IMR-90 (cell line): ENCODE results near the gene EYS. TPM values are rescaled to one million over a fixed set of nuclear protein-coding genes. Genes with fewer than 3 reads are reported as not detected.

ENCODE experiments used
- ATAC-seq: fragments of 200-7000 bp; cut with Tn5 transposase; 2 replicates; pipeline ENCODE4 v1.9.1; 2020; ENCODE audit warnings: low read depth, mild to moderate bottlenecking, moderate library complexity
- BruUV-seq: library from RNA; stranded (reverse); fragments of 400-500 nt; replicated peaks from 2 replicates; lab custom pipeline; 2021; lab: Mats Ljungman, UMichigan
- CTCF ChIA-PET: fragments of 300-600 bp; formaldehyde crosslinking; extraction: SDS; loops from one replicate; lab custom pipeline; 2021; ENCODE audit warnings: antibody characterized with exemption; lab: Yijun Ruan, JAX
- POLR2A ChIA-PET: fragments of 300-600 bp; sonication (Branson Sonifier 250); formaldehyde crosslinking; loops from one replicate; lab custom pipeline; 2022; ENCODE audit warnings: antibody characterized with exemption; ENCODE audit not compliant: unreplicated experiment; lab: Charles Lee
- DNase-seq: peaks from one replicate; pipeline ENCODE4 v3.0.0; 2013
- H2AFZ ChIP-seq: replicated peaks from 2 replicates; pipeline ENCODE3; 2013; ENCODE audit warnings: low read length, mild to moderate bottlenecking; ENCODE audit not compliant: poor library complexity
- H2AK5ac ChIP-seq: 2 replicates; pipeline ENCODE4 v1.6.1; 2013; ENCODE audit warnings: low read depth, low read length, inconsistent platforms
- H2AK9ac ChIP-seq: replicated peaks from 2 replicates; pipeline ENCODE3; 2013; ENCODE audit warnings: mild to moderate bottlenecking, low read depth, low read length, moderate library complexity; ENCODE audit not compliant: poor library complexity
- H2BK120ac ChIP-seq: 2 replicates; pipeline ENCODE4 v1.6.1; 2013; ENCODE audit warnings: low read depth, low read length, inconsistent platforms
- H2BK15ac ChIP-seq: 3 replicates; pipeline ENCODE4 v1.6.1; 2013; ENCODE audit warnings: low read depth, low read length, inconsistent platforms
- H2BK20ac ChIP-seq: 2 replicates; pipeline ENCODE4 v1.6.1; 2013; ENCODE audit warnings: low read depth, mild to moderate bottlenecking, inconsistent platforms, low read length, moderate library complexity
- H2BK5ac ChIP-seq: 2 replicates; pipeline ENCODE4 v1.6.1; 2013; ENCODE audit warnings: mild to moderate bottlenecking, low read depth, low read length, inconsistent platforms; ENCODE audit not compliant: poor library complexity, severe bottlenecking
- H3K14ac ChIP-seq: replicated peaks from 2 replicates; pipeline ENCODE4 v1.6.1; 2013; ENCODE audit warnings: low read depth, low read length, inconsistent platforms
- H3K18ac ChIP-seq: 2 replicates; pipeline ENCODE4 v1.6.1; 2013; ENCODE audit warnings: low read depth, low read length, control low read depth
- H3K23ac ChIP-seq: 2 replicates; pipeline ENCODE4 v1.6.1; 2013; ENCODE audit warnings: low read depth, low read length, inconsistent platforms
- H3K27ac ChIP-seq: 2 replicates; pipeline ENCODE4 v1.5.1; 2013; ENCODE audit warnings: mild to moderate bottlenecking, control low read depth, low read length; ENCODE audit not compliant: insufficient read depth
- H3K27me3 ChIP-seq: 2 replicates; pipeline ENCODE4 v1.6.1; 2013; ENCODE audit warnings: low read length; ENCODE audit not compliant: control insufficient read depth, insufficient read depth
- H3K36me3 ChIP-seq: 2 replicates; pipeline ENCODE4 v1.6.1; 2013; ENCODE audit warnings: low read length, mixed read lengths; ENCODE audit not compliant: control insufficient read depth, insufficient read depth
- H3K4ac ChIP-seq: 2 replicates; pipeline ENCODE4 v1.6.1; 2013; ENCODE audit warnings: low read depth, low read length, inconsistent platforms
- H3K4me1 ChIP-seq: 2 replicates; pipeline ENCODE4 v1.6.1; 2013; ENCODE audit warnings: low read length, mixed read lengths; ENCODE audit not compliant: control insufficient read depth, insufficient read depth
- H3K4me2 ChIP-seq: 2 replicates; pipeline ENCODE4 v1.6.1; 2013; ENCODE audit warnings: low read depth, mild to moderate bottlenecking, control low read depth, low read length, moderate library complexity
- H3K4me3 ChIP-seq: 2 replicates; pipeline ENCODE4 v1.5.1; 2013; ENCODE audit warnings: low read depth, mild to moderate bottlenecking, control low read depth, low read length, moderate library complexity; ENCODE audit not compliant: insufficient read depth
- H3K56ac ChIP-seq: 2 replicates; pipeline ENCODE4 v1.6.1; 2013; ENCODE audit warnings: low read length, inconsistent platforms; ENCODE audit not compliant: insufficient read depth; ENCODE audit errors: extremely low read depth
- H3K79me1 ChIP-seq, 2 experiments: 2 replicates each; pipeline ENCODE4 v1.6.1; 2013; ENCODE audit warnings: low read length in 2 of 2, inconsistent platforms in 1 of 2, low read depth in 1 of 2
- H3K9ac ChIP-seq: 2 replicates; pipeline ENCODE4 v1.6.1; 2013; ENCODE audit warnings: low read depth, low read length, control low read depth
- H3K9me1 ChIP-seq: 2 replicates; pipeline ENCODE4 v1.6.1; 2013; ENCODE audit warnings: low read length, inconsistent platforms; ENCODE audit not compliant: insufficient read depth
- H3K9me3 ChIP-seq: 2 replicates; pipeline ENCODE4 v1.6.1; 2013; ENCODE audit warnings: low read length; ENCODE audit not compliant: control insufficient read depth, insufficient read depth
- H4K20me1 ChIP-seq: 2 replicates; pipeline ENCODE4 v1.6.1; 2013; ENCODE audit warnings: low read length, inconsistent platforms; ENCODE audit not compliant: insufficient read depth
- H4K5ac ChIP-seq: 2 replicates; pipeline ENCODE4 v1.6.1; 2013; ENCODE audit warnings: mild to moderate bottlenecking, low read depth, low read length, control low read depth
- H4K8ac ChIP-seq, 2 experiments: 2 replicates each; pipeline ENCODE4 v1.6.1; 2013; ENCODE audit warnings: low read depth in 2 of 2, low read length in 2 of 2, control low read depth in 1 of 2, inconsistent platforms in 1 of 2
- H4K91ac ChIP-seq: 2 replicates; pipeline ENCODE4 v1.6.1; 2013; ENCODE audit warnings: low read depth, low read length, inconsistent platforms; ENCODE audit not compliant: insufficient read depth
- BHLHE40 ChIP-seq: fragments of 150-350 bp; IDR thresholded peaks from 2 replicates; pipeline ENCODE4 v1.6.1; 2016; ENCODE audit warnings: mild to moderate bottlenecking, low read depth, low read length
- CEBPB ChIP-seq: IDR thresholded peaks from 2 replicates; pipeline ENCODE4 v1.6.1; 2012; ENCODE audit warnings: low read depth, low read length, improper control_type of control experiment
- CHD1 ChIP-seq: IDR thresholded peaks from 2 replicates; pipeline ENCODE4 v1.6.1; 2012; ENCODE audit warnings: low read depth, low read length, improper control_type of control experiment
- ELK1 ChIP-seq: fragments of 150-350 bp; IDR thresholded peaks from 2 replicates; pipeline ENCODE4 v1.6.1; 2016; ENCODE audit warnings: low read depth, mild to moderate bottlenecking, low read length, moderate library complexity, borderline replicate concordance
- FOS ChIP-seq: fragments of 150-350 bp; IDR thresholded peaks from 2 replicates; pipeline ENCODE4 v1.6.1; 2016; ENCODE audit warnings: low read depth, low read length
- MAFK ChIP-seq: IDR thresholded peaks from 2 replicates; pipeline ENCODE4 v1.6.1; 2012; ENCODE audit warnings: low read depth, low read length, improper control_type of control experiment
- MAZ ChIP-seq: IDR thresholded peaks from 2 replicates; pipeline ENCODE4 v1.6.1; 2012; ENCODE audit warnings: low read depth, mild to moderate bottlenecking, low read length, improper control_type of control experiment, moderate library complexity, borderline replicate concordance
- MXI1 ChIP-seq: IDR thresholded peaks from 2 replicates; pipeline ENCODE4 v1.6.1; 2012; ENCODE audit warnings: low read depth, mild to moderate bottlenecking, low read length, moderate library complexity, borderline replicate concordance
- NFE2L2 ChIP-seq: fragments of 150-350 bp; IDR thresholded peaks from 2 replicates; pipeline ENCODE4 v1.6.1; 2016; ENCODE audit warnings: low read depth, mild to moderate bottlenecking, low read length
- POLR2A ChIP-seq: IDR thresholded peaks from 2 replicates; pipeline ENCODE4 v1.6.1; 2012; ENCODE audit warnings: mild to moderate bottlenecking, low read depth, low read length
- RAD21 ChIP-seq: IDR thresholded peaks from 2 replicates; pipeline ENCODE4 v1.6.1; 2012; ENCODE audit warnings: low read length, improper control_type of control experiment
- RCOR1 ChIP-seq: IDR thresholded peaks from 2 replicates; pipeline ENCODE4 v1.6.1; 2012; ENCODE audit warnings: mild to moderate bottlenecking, low read length, improper control_type of control experiment; ENCODE audit not compliant: insufficient replicate concordance
- RFX5 ChIP-seq: IDR thresholded peaks from 2 replicates; pipeline ENCODE4 v1.8.0; 2012; ENCODE audit warnings: low read depth, mild to moderate bottlenecking, low read length, moderate library complexity
- SMC3 ChIP-seq: fragments of 150-350 bp; IDR thresholded peaks from 2 replicates; pipeline ENCODE4 v1.6.1; 2016; ENCODE audit warnings: low read depth, mild to moderate bottlenecking, antibody characterized with exemption, low read length, moderate library complexity
- WGBS, 2 experiments: methylation state at CpG; one replicate each; pipeline versions ENCODE4 v1.1.5 to v1.1.7; 2013; ENCODE audit warnings: missing lambda C conversion rate in 2 of 2; ENCODE audit not compliant: insufficient read length in 1 of 2; ENCODE audit errors: extremely low coverage in 2 of 2; 5-methylcytosine and 5-hydroxymethylcytosine counted together
- dilution Hi-C: fragments of 300-500 bp; cut with HindIII; formaldehyde crosslinking; loops from one replicate; pipeline ENCODE4 v1.14.3; 2018; ENCODE audit warnings: low sequenced_read_pairs; ENCODE audit not compliant: unreplicated experiment
- in situ Hi-C: fragments of 300-500 bp; cut with MboI; formaldehyde crosslinking; loops from 3 replicates; pipeline ENCODE4 v1.14.3; 2019; ENCODE audit warnings: low sequenced_read_pairs, inconsistent platforms, mixed read lengths
- intact Hi-C: fragments of 100-400 bp; cut with micrococcal nuclease; formaldehyde crosslinking; loops from 2 replicates; pipeline ENCODE4 v1.10.0; 2022
- polyA plus RNA-seq, 3 experiments: library from polyadenylated mRNA; depleted of rRNA; stranded (reverse); fragments of >200 nt; gene quantifications; 2 replicates each; pipeline ENCODE4 v1.2.3, GENCODE V29; 2012; ENCODE audit warnings: low replicate concordance in 1 of 3
- total RNA-seq: library from RNA; depleted of rRNA; stranded (reverse); fragments of >200 nt; gene quantifications from 2 replicates; pipeline ENCODE4 v1.2.3, GENCODE V29; 2012
- TF ChIP-seq, protein P1 (sequence below): conservative IDR thresholded peaks from 2 replicates; pipeline ENCODE4 v1.5.1; 2012; ENCODE audit warnings: mild to moderate bottlenecking, low read depth, low read length, improper control_type of control experiment
- TF ChIP-seq, protein P2 (sequence below): fragments of 150-350 bp; IDR thresholded peaks from 2 replicates; pipeline ENCODE4 v1.6.1; 2017; ENCODE audit warnings: mild to moderate bottlenecking, antibody characterized with exemption, low read length, low read depth

EYS gene
- total and polyA plus RNA-seq, 2 of the 4 experiments (the other 2 are of a cell fraction), result under 0.01 TPM; not detected in 1

- TF ChIP-seq MAZ, result no peak
- TF ChIP-seq FOS, result no peak
- TF ChIP-seq RFX5, result no peak
- TF ChIP-seq RCOR1, result no peak
- no peak for TF ChIP-seq ELK1
- no peak for TF ChIP-seq MAFK
- TF ChIP-seq RAD21, result no peak
- no peak for TF ChIP-seq CHD1
- no peak for TF ChIP-seq MXI1
- TF ChIP-seq, protein P1, sequence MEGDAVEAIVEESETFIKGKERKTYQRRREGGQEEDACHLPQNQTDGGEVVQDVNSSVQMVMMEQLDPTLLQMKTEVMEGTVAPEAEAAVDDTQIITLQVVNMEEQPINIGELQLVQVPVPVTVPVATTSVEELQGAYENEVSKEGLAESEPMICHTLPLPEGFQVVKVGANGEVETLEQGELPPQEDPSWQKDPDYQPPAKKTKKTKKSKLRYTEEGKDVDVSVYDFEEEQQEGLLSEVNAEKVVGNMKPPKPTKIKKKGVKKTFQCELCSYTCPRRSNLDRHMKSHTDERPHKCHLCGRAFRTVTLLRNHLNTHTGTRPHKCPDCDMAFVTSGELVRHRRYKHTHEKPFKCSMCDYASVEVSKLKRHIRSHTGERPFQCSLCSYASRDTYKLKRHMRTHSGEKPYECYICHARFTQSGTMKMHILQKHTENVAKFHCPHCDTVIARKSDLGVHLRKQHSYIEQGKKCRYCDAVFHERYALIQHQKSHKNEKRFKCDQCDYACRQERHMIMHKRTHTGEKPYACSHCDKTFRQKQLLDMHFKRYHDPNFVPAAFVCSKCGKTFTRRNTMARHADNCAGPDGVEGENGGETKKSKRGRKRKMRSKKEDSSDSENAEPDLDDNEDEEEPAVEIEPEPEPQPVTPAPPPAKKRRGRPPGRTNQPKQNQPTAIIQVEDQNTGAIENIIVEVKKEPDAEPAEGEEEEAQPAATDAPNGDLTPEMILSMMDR, result no peak
- no peak for TF ChIP-seq SMC3
- TF ChIP-seq CEBPB, result no peak
- no peak for TF ChIP-seq NFE2L2
- TF ChIP-seq, protein P2, sequence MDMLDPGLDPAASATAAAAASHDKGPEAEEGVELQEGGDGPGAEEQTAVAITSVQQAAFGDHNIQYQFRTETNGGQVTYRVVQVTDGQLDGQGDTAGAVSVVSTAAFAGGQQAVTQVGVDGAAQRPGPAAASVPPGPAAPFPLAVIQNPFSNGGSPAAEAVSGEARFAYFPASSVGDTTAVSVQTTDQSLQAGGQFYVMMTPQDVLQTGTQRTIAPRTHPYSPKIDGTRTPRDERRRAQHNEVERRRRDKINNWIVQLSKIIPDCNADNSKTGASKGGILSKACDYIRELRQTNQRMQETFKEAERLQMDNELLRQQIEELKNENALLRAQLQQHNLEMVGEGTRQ, result no peak
- TF ChIP-seq POLR2A, result no peak
- no peak for TF ChIP-seq BHLHE40
- no peak for DNase-seq
- ChIA-PET CTCF (no interaction called here), POLR2A (no interaction called here)
- Histone ChIP-seq H3K18ac (no peak overlapping the region), H4K5ac (no peak overlapping the region), H3K36me3 (no peaks in the 10 kb centered on the region), H2AK5ac (no peak overlapping the region), H3K4me1 (no peaks in the 10 kb centered on the region), H3K14ac (no peak overlapping the region), H4K8ac (no peak overlapping the region), H2BK15ac (no peak overlapping the region), H3K27ac (no peak overlapping the region), H3K4me2 (no peak overlapping the region), H3K9me1 (no peaks in the 10 kb centered on the region), H4K20me1 (no peaks in the 10 kb centered on the region), H2AFZ (no peak overlapping the region), H2BK5ac (no peak overlapping the region), H3K56ac (no peak overlapping the region), H3K27me3 (no peaks in the 10 kb centered on the region), H3K9ac (no peak overlapping the region), H2BK120ac (no peak overlapping the region), H3K4ac (no peak overlapping the region), H2AK9ac (no peak overlapping the region), H3K9me3 (no peaks in the 10 kb centered on the region), H3K4me3 (no peak overlapping the region), H3K79me1 (no peaks in the 10 kb centered on the region), H3K23ac (no peak overlapping the region), H2BK20ac (no peak overlapping the region), H4K91ac (no peak overlapping the region)
- dilution Hi-C loops, result no loop called here
- no CpG with 5 or more reads among the region's 1 CpG for WGBS, 2 experiments
- ATAC-seq, result no peak
- BruUV-seq, result no TSS peak
- intact Hi-C loops, result no loop called here
- in situ Hi-C loops, result no loop called here
Observed at GRCh38 chr6:64912966-64913365, 794.1 kb downstream of the EYS start.
